ENCODE data around the gene ADIPOR2.

Gene ADIPOR2

GRCh38 chr12:1819571-1819970 lies 128.7 kb downstream of the ADIPOR2 start:
- Histone ChIP-seq H3K27me3 (ENCODE audit: insufficient read depth, low read length) (peaks cover 58% of the 10 kb centered on the region), H3K4me1 (ENCODE audit: insufficient read depth, low read length) (no peaks in the 10 kb centered on the region), H3K4me3 (ENCODE audit: low read length) (no peak overlapping the region), H3K9me3 (ENCODE audit: low read length) (peaks cover 2% of the 10 kb centered on the region), H3K36me3 (ENCODE audit: insufficient read depth, low read length) (no peaks in the 10 kb centered on the region), H2AFZ (ENCODE audit: low read depth, low read length) (no peak overlapping the region)

- no peak within 1 kb of the TSS for H3K4me3 ChIP-seq (ENCODE audit: low read length)
- peaks cover 2% of the 10 kb centered on the region for H3K9me3 ChIP-seq (ENCODE audit: low read length)
- no peaks in the 10 kb centered on the region for H3K36me3 ChIP-seq (ENCODE audit: insufficient read depth, low read length)
- H3K27me3 ChIP-seq (ENCODE audit: insufficient read depth, low read length), result peaks cover 65% of the 10 kb centered on the region
- H2AFZ ChIP-seq (ENCODE audit: low read depth, low read length), result no peak within 1 kb of the TSS
- H3K4me1 ChIP-seq (ENCODE audit: insufficient read depth, low read length), result no peaks in the 10 kb centered on the region
Observed at GRCh38 chr12:1820191-1820895, 129.5 kb downstream of the ADIPOR2 start, which contains the start of gene LRTM2. LRTM2 (plus strand) TSS chr12:1820565; CDS start chr12:1828149, 7,584 bp downstream.

GRCh38 chr12:1820896-1821291 lies 130.0 kb downstream of the ADIPOR2 start:
- Histone ChIP-seq H3K27me3 (ENCODE audit: insufficient read depth, low read length) (peaks cover 67% of the 10 kb centered on the region), H3K36me3 (ENCODE audit: insufficient read depth, low read length) (no peaks in the 10 kb centered on the region), H3K9me3 (ENCODE audit: low read length) (peaks cover 2% of the 10 kb centered on the region), H3K4me1 (ENCODE audit: insufficient read depth, low read length) (no peaks in the 10 kb centered on the region), H2AFZ (ENCODE audit: low read depth, low read length) (no peak overlapping the region), H3K4me3 (ENCODE audit: low read length) (no peak overlapping the region)

GRCh38 chr12:1821805-1822204 lies 130.9 kb downstream of the ADIPOR2 start:
- H3K9me3 ChIP-seq (ENCODE audit: low read length), result no peaks in the 10 kb centered on the region
- H2AFZ ChIP-seq (ENCODE audit: low read depth, low read length), result no peak overlapping the region
- H3K36me3 ChIP-seq (ENCODE audit: insufficient read depth, low read length), result no peaks in the 10 kb centered on the region
- H3K27me3 ChIP-seq (ENCODE audit: insufficient read depth, low read length), result peaks cover 69% of the 10 kb centered on the region
- no peaks in the 10 kb centered on the region for H3K4me1 ChIP-seq (ENCODE audit: insufficient read depth, low read length)
- H3K4me3 ChIP-seq (ENCODE audit: low read length), result no peak overlapping the region

GRCh38 chr12:1822699-1823098 lies 131.8 kb downstream of the ADIPOR2 start:
- Histone ChIP-seq H3K9me3 (ENCODE audit: low read length) (no peaks in the 10 kb centered on the region), H3K4me1 (ENCODE audit: insufficient read depth, low read length) (no peaks in the 10 kb centered on the region), H3K4me3 (ENCODE audit: low read length) (no peak overlapping the region), H3K36me3 (ENCODE audit: insufficient read depth, low read length) (no peaks in the 10 kb centered on the region), H2AFZ (ENCODE audit: low read depth, low read length) (no peak overlapping the region), H3K27me3 (ENCODE audit: insufficient read depth, low read length) (peaks cover 69% of the 10 kb centered on the region)

GRCh38 chr12:1823237-1823636 lies 132.4 kb downstream of the ADIPOR2 start:
- H3K9me3 ChIP-seq (ENCODE audit: low read length), result no peaks in the 10 kb centered on the region
- H3K27me3 ChIP-seq (ENCODE audit: insufficient read depth, low read length), result peaks cover 69% of the 10 kb centered on the region
- no peaks in the 10 kb centered on the region for H3K36me3 ChIP-seq (ENCODE audit: insufficient read depth, low read length)
- H3K4me3 ChIP-seq (ENCODE audit: low read length), result no peak overlapping the region
- H3K4me1 ChIP-seq (ENCODE audit: insufficient read depth, low read length), result no peaks in the 10 kb centered on the region
- H2AFZ ChIP-seq (ENCODE audit: low read depth, low read length), result no peak overlapping the region

GRCh38 chr12:1825382-1826102 lies 134.7 kb downstream of the ADIPOR2 start:
- Histone ChIP-seq H3K4me3 (ENCODE audit: low read length) (no peak overlapping the region), H3K4me1 (ENCODE audit: insufficient read depth, low read length) (no peaks in the 10 kb centered on the region), H2AFZ (ENCODE audit: low read depth, low read length) (no peak overlapping the region), H3K27me3 (ENCODE audit: insufficient read depth, low read length) (peaks cover 73% of the 10 kb centered on the region), H3K36me3 (ENCODE audit: insufficient read depth, low read length) (no peaks in the 10 kb centered on the region), H3K9me3 (ENCODE audit: low read length) (no peaks in the 10 kb centered on the region)

GRCh38 chr12:1826401-1826800 lies 135.5 kb downstream of the ADIPOR2 start:
- Histone ChIP-seq H3K27me3 (ENCODE audit: insufficient read depth, low read length) (peaks cover 73% of the 10 kb centered on the region), H2AFZ (ENCODE audit: low read depth, low read length) (no peak overlapping the region), H3K9me3 (ENCODE audit: low read length) (no peaks in the 10 kb centered on the region), H3K4me3 (ENCODE audit: low read length) (no peak overlapping the region), H3K4me1 (ENCODE audit: insufficient read depth, low read length) (no peaks in the 10 kb centered on the region), H3K36me3 (ENCODE audit: insufficient read depth, low read length) (no peaks in the 10 kb centered on the region)

- no peaks in the 10 kb centered on the region for H3K4me1 ChIP-seq (ENCODE audit: insufficient read depth, low read length)
- no peak overlapping the region for H3K4me3 ChIP-seq (ENCODE audit: low read length)
- H3K9me3 ChIP-seq (ENCODE audit: low read length), result no peaks in the 10 kb centered on the region
- H3K27me3 ChIP-seq (ENCODE audit: insufficient read depth, low read length), result peaks cover 72% of the 10 kb centered on the region
- H3K36me3 ChIP-seq (ENCODE audit: insufficient read depth, low read length), result no peaks in the 10 kb centered on the region
- no peak overlapping the region for H2AFZ ChIP-seq (ENCODE audit: low read depth, low read length)
Observed at GRCh38 chr12:1826867-1827705, 136.2 kb downstream of the ADIPOR2 start.

GRCh38 chr12:1827826-1828805 lies 137.2 kb downstream of the ADIPOR2 start:
- Histone ChIP-seq H3K9me3 (ENCODE audit: low read length) (no peaks in the 10 kb centered on the region), H3K27me3 (ENCODE audit: insufficient read depth, low read length) (peaks cover 72% of the 10 kb centered on the region), H3K36me3 (ENCODE audit: insufficient read depth, low read length) (no peaks in the 10 kb centered on the region)

GRCh38 chr12:1828856-1829255 lies 138.0 kb downstream of the ADIPOR2 start:
- H2AFZ ChIP-seq (ENCODE audit: low read depth, low read length), result no peak overlapping the region
- no peaks in the 10 kb centered on the region for H3K36me3 ChIP-seq (ENCODE audit: insufficient read depth, low read length)
- H3K9me3 ChIP-seq (ENCODE audit: low read length), result no peaks in the 10 kb centered on the region
- no peaks in the 10 kb centered on the region for H3K4me1 ChIP-seq (ENCODE audit: insufficient read depth, low read length)
- peaks cover 73% of the 10 kb centered on the region for H3K27me3 ChIP-seq (ENCODE audit: insufficient read depth, low read length)
- no peak overlapping the region for H3K4me3 ChIP-seq (ENCODE audit: low read length)

More at GRCh38 chr12:1827826-1828805, 137.2 kb downstream of the ADIPOR2 start:
- no peaks in the 10 kb centered on the region for H3K4me1 ChIP-seq (ENCODE audit: insufficient read depth, low read length)
- H3K4me3 ChIP-seq (ENCODE audit: low read length), result no peak overlapping the region
- no peak overlapping the region for H2AFZ ChIP-seq (ENCODE audit: low read depth, low read length)

GRCh38 chr12:1829306-1829900 lies 138.5 kb downstream of the ADIPOR2 start:
- Histone ChIP-seq H2AFZ (ENCODE audit: low read depth, low read length) (no peak overlapping the region), H3K36me3 (ENCODE audit: insufficient read depth, low read length) (no peaks in the 10 kb centered on the region), H3K9me3 (ENCODE audit: low read length) (no peaks in the 10 kb centered on the region), H3K4me3 (ENCODE audit: low read length) (no peak overlapping the region), H3K27me3 (ENCODE audit: insufficient read depth, low read length) (peaks cover 75% of the 10 kb centered on the region), H3K4me1 (ENCODE audit: insufficient read depth, low read length) (no peaks in the 10 kb centered on the region)
